Bone marrow (tissue), 2 donors: ENCODE data around the gene PRDM16.

Source experiments
- DNase-seq, 2 donors: peaks; one replicate each; lab custom pipeline; 2025; lab: John Stamatoyannopoulos, UW

Gene PRDM16

GRCh38 chr1:3397311-3397710 lies 328.3 kb downstream of the PRDM16 start:
- DNase-seq = no peak

GRCh38 chr1:3398396-3399140 lies 329.6 kb downstream of the PRDM16 start:
- no peak for DNase-seq

GRCh38 chr1:3399732-3400131 lies 330.7 kb downstream of the PRDM16 start:
- no peak for DNase-seq

GRCh38 chr1:3401585-3402257 lies 332.7 kb downstream of the PRDM16 start:
- DNase-seq = no peak

GRCh38 chr1:3402258-3403010 lies 333.4 kb downstream of the PRDM16 start:
- no peak for DNase-seq

- DNase-seq = no peak
Measured at GRCh38 chr1:3403011-3403345, 334.0 kb downstream of the PRDM16 start.

- DNase-seq = no peak
Measured at GRCh38 chr1:3403388-3404231, 334.6 kb downstream of the PRDM16 start.

GRCh38 chr1:3404301-3404700 lies 335.3 kb downstream of the PRDM16 start:
- DNase-seq = no peak

- no peak for DNase-seq
Measured at GRCh38 chr1:3404801-3405200, 335.8 kb downstream of the PRDM16 start.

- DNase-seq = no peak
Measured at GRCh38 chr1:3405491-3405890, 336.5 kb downstream of the PRDM16 start.

- no peak for DNase-seq
Measured at GRCh38 chr1:3405974-3406867, 337.2 kb downstream of the PRDM16 start.

GRCh38 chr1:3407021-3407420 lies 338.0 kb downstream of the PRDM16 start:
- DNase-seq = no peak

- DNase-seq = no peak
Measured at GRCh38 chr1:3408751-3409266, 339.8 kb downstream of the PRDM16 start.

GRCh38 chr1:3409366-3410141 lies 340.6 kb downstream of the PRDM16 start:
- DNase-seq = no peak

- DNase-seq = no peak
Measured at GRCh38 chr1:3410142-3410925, 341.3 kb downstream of the PRDM16 start.

- DNase-seq = no peak
Measured at GRCh38 chr1:3411806-3412205, 342.8 kb downstream of the PRDM16 start.

- DNase-seq = no peak
Measured at GRCh38 chr1:3412376-3412775, 343.4 kb downstream of the PRDM16 start.

GRCh38 chr1:3413975-3414710 lies 345.1 kb downstream of the PRDM16 start:
- no peak for DNase-seq
